Adrenal gland (tissue), 12 donors: Measurements from ENCODE around the gene GBGT1. TPM values are rescaled to one million over a fixed set of nuclear protein-coding genes. Genes with fewer than 3 reads are reported as not detected.

Experiments
- DNase-seq, 7 donors: peaks; one replicate each; pipeline ENCODE4 v3.0.0-alpha.2; 2019 to 2020
- H3K27ac ChIP-seq, 5 donors: fragments of 200-600 bp; sonication (generic) in 4 of 5; 1 replicate in 3 of 5; 2 replicates in 2 of 5; pipeline versions ENCODE4 v1.5.1 to v1.8.0; 2016 to 2020; ENCODE audit warnings: mild to moderate bottlenecking in 1 of 5
- H3K27me3 ChIP-seq: fragments of 200-600 bp; 2 replicates; pipeline ENCODE4 v1.8.0; 2021
- H3K36me3 ChIP-seq, 2 donors: fragments of 200-600 bp; replicated peaks in 1 of 2; 1 replicate in 1 of 2; 2 replicates in 1 of 2; pipeline versions ENCODE4 v1.5.1 to v1.8.0; 2018 to 2022
- H3K4me1 ChIP-seq, 2 donors: fragments of 200-600 bp; replicated peaks in 1 of 2; 1 replicate in 1 of 2; 2 replicates in 1 of 2; pipeline versions ENCODE4 v1.5.1 to v1.8.0; 2018 to 2021
- H3K4me3 ChIP-seq, 4 donors: fragments of 200-600 bp; sonication (generic) in 3 of 4; one replicate each; pipeline ENCODE4 v1.5.1; 2016 to 2018
- H3K9me3 ChIP-seq, 3 donors: fragments of 200-600 bp; sonication (generic) in 1 of 3; replicated peaks in 1 of 3; 1 replicate in 2 of 3; 2 replicates in 1 of 3; pipeline versions ENCODE4 v1.5.1 to v1.8.0; 2016 to 2021
- CTCF ChIP-seq, 6 experiments: fragments of 450-650 bp in 4 of 6; fragments of 200-600 bp in 2 of 6; sonication (generic) in 1 of 6; IDR thresholded peaks; 1 replicate in 5 of 6; 2 replicates in 1 of 6; pipeline versions ENCODE4 v1.5.1 to v1.8.0; 2016 to 2021; ENCODE audit warnings: antibody characterized with exemption in 6 of 6, mild to moderate bottlenecking in 2 of 6, moderate library complexity in 1 of 6
- POLR2A ChIP-seq, 2 donors: fragments of 450-650 bp; IDR thresholded peaks; one replicate each; pipeline ENCODE4 v1.6.1; 2017; ENCODE audit warnings: antibody characterized with exemption in 2 of 2, mild to moderate bottlenecking in 2 of 2, moderate library complexity in 1 of 2
- WGBS, 4 donors: extraction: QIAGEN DNeasy Blood & Tissue Kit in 2 of 4; methylation state at CpG; one replicate each; pipeline versions ENCODE4 v1.1.5 to v1.1.7; 2013 to 2017; 5-methylcytosine and 5-hydroxymethylcytosine counted together
- intact Hi-C, 2 donors: fragments of 100-400 bp; cut with DNase I; formaldehyde crosslinking; loops; one replicate each; pipeline versions ENCODE4 v1.14.1 to v1.15.0; 2022 to 2023
- polyA plus RNA-seq, 3 donors: library from polyadenylated mRNA; stranded (reverse); fragments of 200-250 nt in 2 of 3; fragments of 350-450 nt in 1 of 3; fragmentation: Illumina TruSeq in 1 of 3; extraction: RNeasy Lipid Tissue Mini Kit (QIAGEN cat#74804) in 1 of 3; gene quantifications; one replicate each; pipeline ENCODE4 v1.2.3, GENCODE V29; 2013 to 2014
- total RNA-seq, 9 donors: library from RNA; depleted of rRNA in 4 of 9; stranded (reverse); fragments of >200 nt in 4 of 9; fragments of 120-200 nt in 1 of 9; fragmentation: NEBNext Ultra II Directional in 1 of 9; extraction: Animal tissue kit (Norgen Biotek cat#: 25700) in 1 of 9; gene quantifications; one replicate each; pipeline versions ENCODE4 v1.1.0 to v1.2.4, GENCODE V29; 2013 to 2023
- donor health status: healthy with polysubstance abuse.
- donor health status: Bipolar disorder and iron deficiency.
- donor health status: DM: yes; HTN: yes; CAD: no.
- donor health status: DM: no; HTN: no; CAD: no.
- donor health status: DM: no; HTN: no; CAD: no.
- donor health status: DM: yes; HTN: yes; CAD: no.

The GBGT1 gene
- total and polyA plus RNA-seq, 12 donors, result 3.5 to 67.5 (median 29.2) TPM

GRCh38 chr9:133135146-133135745 lies 28.5 kb downstream of the GBGT1 start:
- Histone ChIP-seq H3K27ac (peak overlapping the region; percentile 49 to 95 (median 87)), H3K36me3 (no peaks in the 10 kb centered on the region), H3K27me3 (no peaks in the 10 kb centered on the region), H3K9me3 (no peaks in the 10 kb centered on the region), H3K4me1 (peaks cover 57 to 72% of the 10 kb centered on the region in 2 donors), H3K4me3 (no peak overlapping the region)
- 26 to 57% (median 31%) methylated on average over 1 to 8 of the region's 8 CpGs for WGBS, 4 donors
- intact Hi-C loops, result no loop called here
- TF ChIP-seq CTCF (IDR thresholded peaks at IDR 0.05) (no peak), POLR2A (IDR thresholded peaks at IDR 0.05) (peak in 1 of 2 donors; percentile 27)
- DNase-seq, result peak; percentile 84 to 96 (median 94)

- TF ChIP-seq CTCF (IDR thresholded peaks at IDR 0.05) (no peak), POLR2A (IDR thresholded peaks at IDR 0.05) (no peak)
- intact Hi-C loops, result no loop called here
- Histone ChIP-seq H3K27me3 (no peaks in the 10 kb centered on the region), H3K27ac (peak overlapping the region; percentile 58 to 95 (median 87)), H3K9me3 (no peaks in the 10 kb centered on the region), H3K4me3 (no peak overlapping the region), H3K36me3 (no peaks in the 10 kb centered on the region), H3K4me1 (peaks cover 52 to 69% of the 10 kb centered on the region in 2 donors)
- WGBS, 4 donors, result 71 to 77% (median 73%) methylated on average over 11 of the region's 11 CpGs
- DNase-seq, result peak in 1 of 7 donors; percentile 20
Observed at GRCh38 chr9:133134388-133135145, 29.1 kb downstream of the GBGT1 start.

GRCh38 chr9:133133681-133134387 lies 29.9 kb downstream of the GBGT1 start:
- intact Hi-C loops, result no loop called here
- Histone ChIP-seq H3K4me1 (peaks cover 51 to 69% of the 10 kb centered on the region in 2 donors), H3K4me3 (no peak overlapping the region), H3K9me3 (no peaks in the 10 kb centered on the region), H3K36me3 (no peaks in the 10 kb centered on the region), H3K27ac (peak overlapping the region; percentile 58 to 95 (median 87)), H3K27me3 (no peaks in the 10 kb centered on the region)
- peak; percentile 86 to 98 (median 95) for DNase-seq
- 8 to 63% (median 27%) methylated on average over 5 to 21 of the region's 21 CpGs for WGBS, 4 donors
- TF ChIP-seq POLR2A (IDR thresholded peaks at IDR 0.05), result peak; percentile 37 to 87
- TF ChIP-seq CTCF (IDR thresholded peaks at IDR 0.05), result peak in 1 of 6 experiments; percentile 16

GRCh38 chr9:133132174-133132573 lies 31.5 kb downstream of the GBGT1 start:
- H3K9me3 ChIP-seq, result no peaks in the 10 kb centered on the region
- no peaks in the 10 kb centered on the region for H3K36me3 ChIP-seq
- no peak overlapping the region for H3K4me3 ChIP-seq
- peak in 1 of 7 donors; percentile 25 for DNase-seq
- peak overlapping the region in 3 of 5 donors; percentile 33 to 95 (median 82) for H3K27ac ChIP-seq
- intact Hi-C loops, result no loop called here
- no peak for TF ChIP-seq CTCF (IDR thresholded peaks at IDR 0.05)
- no peak for TF ChIP-seq POLR2A (IDR thresholded peaks at IDR 0.05)
- no peaks in the 10 kb centered on the region for H3K27me3 ChIP-seq
- 82 to 87% (median 84%) methylated on average over 11 to 16 of the region's 16 CpGs for WGBS, 4 donors
- peaks cover 40 to 62% of the 10 kb centered on the region in 2 donors for H3K4me1 ChIP-seq
